GM21786 (cell line): ENCODE results near the gene GTF2H1.
"Not testable (repeated sequence)": the region's sequence is repeated elsewhere in the genome, so short reads cannot be mapped to it uniquely, and the experiment has no call there.

ENCODE experiments used
- ATAC-seq: cut with Tn5 transposase; IDR thresholded peaks from one replicate; pipeline ENCODE4 v1.9.1; 2021; ENCODE audit not compliant: unreplicated experiment

Gene GTF2H1

DNA sequence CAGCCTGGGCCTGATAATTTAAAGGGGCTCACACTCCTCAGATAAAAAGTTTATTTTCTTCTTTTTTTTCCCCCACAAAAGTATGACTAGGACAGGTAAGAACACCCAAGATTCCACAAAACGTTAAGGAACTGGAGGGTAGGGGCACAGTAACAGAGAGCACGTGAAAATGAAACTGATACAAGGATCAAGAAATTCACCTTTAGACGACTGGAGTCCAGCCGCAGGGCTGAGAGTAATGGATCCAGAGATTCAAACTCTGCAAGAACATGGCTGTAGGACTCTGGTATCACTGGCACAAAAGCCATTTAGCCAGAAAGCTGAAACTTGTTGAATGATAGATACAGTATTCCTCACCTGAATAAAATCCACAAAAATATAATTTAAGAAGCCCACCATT, 4.8 kb upstream of the GTF2H1 start:
- ATAC-seq, result no peak

DNA sequence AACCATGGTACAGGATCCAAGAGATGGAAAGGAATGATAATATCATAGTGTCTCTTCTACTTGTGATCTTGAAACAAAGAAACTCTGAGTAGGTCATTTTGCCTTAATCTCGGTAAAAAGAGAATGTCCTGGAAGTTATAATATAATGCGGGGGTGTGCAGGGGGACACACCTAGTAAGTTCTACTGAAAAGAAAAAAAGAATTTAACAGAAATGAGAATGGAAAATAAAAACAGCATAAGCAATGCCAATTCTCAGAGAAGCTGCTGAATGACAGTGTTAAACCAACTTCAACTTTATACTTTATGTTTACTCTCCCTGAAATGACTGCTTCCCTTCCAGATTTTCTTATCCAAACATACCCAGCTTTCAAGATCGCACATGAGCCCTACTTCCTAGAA, 2.5 kb upstream of the GTF2H1 start:
- ATAC-seq, result no peak

DNA sequence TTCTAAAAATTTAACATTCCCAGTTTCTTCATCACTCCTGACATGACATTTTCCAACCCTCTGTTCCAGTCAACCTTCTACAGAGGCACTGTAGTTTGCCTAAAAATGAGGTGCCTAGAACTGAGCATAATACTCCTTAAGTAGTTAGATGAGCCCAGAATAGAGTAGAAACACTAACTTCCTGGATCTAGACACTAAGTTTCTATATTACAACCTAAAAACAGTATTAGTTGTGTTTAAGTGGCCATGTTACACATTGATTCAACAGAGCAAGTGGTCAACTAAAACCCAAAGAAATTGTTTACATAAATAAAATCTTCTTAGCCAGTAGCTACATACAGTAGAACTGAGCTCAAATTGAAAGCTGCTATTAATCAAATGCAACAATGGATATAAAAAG, 1.8 kb upstream of the GTF2H1 start:
- no peak for ATAC-seq

DNA sequence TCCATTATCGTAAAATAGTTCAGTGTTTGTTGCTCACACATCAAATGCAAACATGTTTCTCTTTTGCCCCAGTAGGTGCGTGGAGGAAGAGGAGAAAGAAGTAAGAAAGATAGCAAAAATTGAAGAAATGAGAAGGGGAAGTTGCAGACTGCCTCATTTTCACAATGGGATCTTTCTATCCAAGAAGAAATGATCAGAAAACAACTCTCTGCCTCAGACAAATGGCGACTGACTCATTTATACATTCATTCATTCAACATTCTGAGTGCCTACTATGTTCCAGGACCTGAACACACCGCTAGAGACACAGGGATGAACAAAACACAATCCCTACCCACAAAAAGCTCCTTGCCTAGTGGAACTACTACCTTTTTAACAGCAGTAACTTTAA, 794 bp upstream of the GTF2H1 start:
- peak; percentile 2 for ATAC-seq

DNA sequence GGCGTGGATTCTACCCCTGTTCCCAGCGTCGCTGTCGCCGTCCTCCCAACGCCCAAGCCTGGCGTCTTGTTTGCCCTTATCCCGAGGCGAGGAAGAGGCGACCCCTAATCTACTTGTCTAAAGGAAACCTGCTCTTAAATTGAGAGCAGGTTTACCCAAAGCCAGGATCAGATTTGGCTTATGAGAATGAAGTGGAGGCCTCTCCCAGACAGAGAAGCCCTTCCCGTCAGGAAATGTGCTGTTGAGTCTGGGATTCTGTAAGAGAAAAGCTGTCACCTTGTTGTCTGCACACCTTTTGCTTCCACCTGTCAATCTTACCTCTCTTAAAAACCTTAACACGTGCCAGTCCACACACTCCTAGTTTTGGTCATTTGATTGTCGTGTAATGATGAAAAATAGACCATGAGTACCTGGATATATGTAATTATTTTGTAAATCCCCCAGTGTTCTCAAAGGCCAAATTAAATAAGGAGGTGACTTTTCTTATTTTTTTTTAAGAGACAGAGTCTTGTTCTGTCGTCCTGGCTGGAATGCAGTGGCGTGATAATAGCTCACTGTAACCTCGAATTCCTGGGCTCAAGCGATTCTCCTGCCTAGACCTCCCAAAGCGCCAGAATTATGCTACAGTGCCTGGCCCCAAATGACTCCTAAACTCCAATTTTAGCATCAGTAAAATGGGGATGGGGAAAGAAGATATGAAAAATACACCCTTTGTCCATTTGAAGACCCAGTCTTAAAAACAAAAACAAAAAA, 627 bp downstream of the GTF2H1 start:
- no peak for ATAC-seq

DNA sequence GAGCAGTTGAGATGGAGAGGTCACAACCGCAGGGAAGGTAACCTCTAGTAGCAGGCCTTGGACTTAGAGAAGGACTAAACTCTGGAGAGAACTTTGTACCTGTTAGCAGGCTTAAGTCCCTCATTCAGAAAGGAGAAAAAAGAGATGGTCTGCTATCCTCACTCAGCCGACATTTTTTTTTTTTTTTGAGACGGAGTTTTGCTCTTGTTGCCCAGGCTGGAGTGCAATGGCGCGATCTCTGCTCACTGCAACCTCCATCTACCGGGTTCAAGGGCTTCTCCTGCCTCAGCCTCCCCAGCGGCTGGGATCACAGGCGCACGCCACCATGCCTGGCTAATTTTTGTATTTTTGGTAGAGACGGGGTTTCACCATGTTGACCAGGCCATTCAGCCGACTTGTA, 1.5 kb downstream of the GTF2H1 start:
- ATAC-seq, result not testable (repeated sequence)

DNA sequence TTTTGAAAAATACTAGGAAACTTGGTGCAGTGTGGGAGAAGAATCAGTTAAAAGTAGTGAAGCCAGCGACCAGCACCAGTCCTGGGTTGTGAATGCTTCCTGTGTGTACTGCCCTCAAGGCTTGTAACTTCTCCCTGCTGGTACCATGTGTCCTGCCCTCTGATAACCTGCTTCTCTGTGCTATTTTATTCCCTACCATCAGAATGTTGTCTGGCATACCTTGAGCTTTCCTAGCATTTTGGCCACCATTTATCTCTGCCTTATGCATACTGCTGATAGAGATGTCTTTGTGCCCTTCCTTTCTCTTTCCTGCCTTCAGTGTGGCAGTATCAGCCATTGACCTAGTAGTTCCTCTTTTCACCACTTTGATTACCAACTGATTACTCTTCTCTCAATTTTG, 2.0 kb downstream of the GTF2H1 start:
- ATAC-seq, result no peak

DNA sequence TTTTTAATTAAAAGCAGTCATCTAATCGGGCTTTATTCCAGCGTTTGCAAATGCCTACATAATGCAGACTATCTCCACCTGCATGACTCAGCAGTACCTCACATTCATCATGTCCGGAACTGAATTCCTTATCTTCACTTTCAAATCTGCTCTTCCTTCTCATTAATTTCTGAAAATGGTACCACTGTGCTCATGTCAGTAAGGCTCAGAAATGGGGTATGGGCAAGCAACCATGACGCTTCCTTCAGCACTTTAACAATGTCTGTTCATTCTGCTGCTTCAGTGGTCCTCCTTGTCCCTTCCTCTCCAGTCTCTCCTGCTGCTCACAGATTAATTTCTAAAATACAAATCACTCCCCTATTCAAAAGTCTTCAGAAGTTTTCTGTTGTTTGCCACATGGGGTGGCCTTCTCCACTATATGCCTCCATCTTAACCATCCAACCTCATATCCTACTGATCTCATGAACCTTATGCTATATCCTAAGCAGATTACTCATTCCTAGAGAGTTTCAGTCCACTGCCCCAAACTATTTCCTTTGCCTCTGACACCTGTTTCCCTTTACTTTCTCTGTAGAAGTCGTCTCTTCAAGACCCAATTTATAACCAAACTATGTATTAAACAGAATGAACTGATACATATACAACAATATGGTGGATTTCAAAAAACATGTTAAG, 7.0 kb downstream of the GTF2H1 start:
- peak; percentile 68 for ATAC-seq

DNA sequence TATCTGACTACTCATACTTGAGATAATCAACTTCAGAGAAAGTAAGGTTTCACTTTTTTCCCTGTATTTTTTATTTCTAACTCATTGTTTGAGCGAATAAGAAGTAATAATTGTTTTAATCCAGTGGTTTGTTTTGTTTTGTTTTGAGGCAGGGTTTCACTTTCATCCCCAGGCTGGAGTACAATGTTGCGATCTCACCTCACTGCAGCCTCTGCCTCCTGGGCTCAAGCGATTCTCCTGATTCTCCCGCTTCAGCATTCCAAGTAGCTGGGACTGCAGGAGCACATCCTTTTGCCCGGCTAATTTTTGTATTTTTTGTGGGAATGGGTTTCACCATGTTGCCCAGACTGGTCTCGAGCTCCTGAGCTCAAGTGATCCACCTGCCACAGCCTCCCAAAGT, 8.6 kb downstream of the GTF2H1 start:
- no peak for ATAC-seq

DNA sequence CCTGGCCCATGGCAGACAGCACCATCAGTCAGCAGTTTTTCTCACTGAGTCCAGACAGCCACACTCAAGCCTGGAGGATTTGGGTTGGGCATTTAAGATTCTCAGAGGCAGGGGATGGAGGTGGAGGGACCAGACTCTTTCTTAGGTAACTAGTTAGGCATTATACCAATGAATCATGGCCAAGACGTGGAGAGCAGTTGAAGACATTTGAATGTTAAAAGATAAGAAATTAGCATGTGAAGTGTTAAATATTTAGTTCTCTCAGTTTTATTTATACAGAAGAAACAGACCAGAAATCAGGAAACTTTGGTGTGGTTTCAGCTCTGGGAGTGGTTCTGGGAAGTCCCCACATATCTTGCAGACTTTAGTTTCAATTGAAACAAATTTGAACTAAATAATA, 9.9 kb downstream of the GTF2H1 start:
- no peak for ATAC-seq

DNA sequence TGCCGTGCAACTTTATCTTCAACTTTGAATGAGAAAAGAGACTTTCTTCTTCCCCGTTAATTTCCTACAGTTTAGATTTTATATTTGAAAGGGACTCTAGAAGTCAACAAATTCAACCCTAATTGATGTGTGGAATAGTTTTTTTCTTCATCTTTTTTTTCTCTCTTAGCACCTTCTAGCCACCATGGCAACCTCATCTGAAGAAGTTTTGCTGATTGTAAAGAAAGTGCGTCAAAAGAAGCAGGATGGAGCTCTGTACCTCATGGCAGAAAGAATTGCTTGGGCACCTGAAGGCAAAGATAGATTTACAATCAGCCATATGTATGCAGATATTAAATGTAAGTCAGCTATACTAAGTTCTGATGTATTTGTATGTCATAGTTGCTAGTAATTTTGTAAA, 10.5 kb downstream of the GTF2H1 start:
- ATAC-seq, result no peak

DNA sequence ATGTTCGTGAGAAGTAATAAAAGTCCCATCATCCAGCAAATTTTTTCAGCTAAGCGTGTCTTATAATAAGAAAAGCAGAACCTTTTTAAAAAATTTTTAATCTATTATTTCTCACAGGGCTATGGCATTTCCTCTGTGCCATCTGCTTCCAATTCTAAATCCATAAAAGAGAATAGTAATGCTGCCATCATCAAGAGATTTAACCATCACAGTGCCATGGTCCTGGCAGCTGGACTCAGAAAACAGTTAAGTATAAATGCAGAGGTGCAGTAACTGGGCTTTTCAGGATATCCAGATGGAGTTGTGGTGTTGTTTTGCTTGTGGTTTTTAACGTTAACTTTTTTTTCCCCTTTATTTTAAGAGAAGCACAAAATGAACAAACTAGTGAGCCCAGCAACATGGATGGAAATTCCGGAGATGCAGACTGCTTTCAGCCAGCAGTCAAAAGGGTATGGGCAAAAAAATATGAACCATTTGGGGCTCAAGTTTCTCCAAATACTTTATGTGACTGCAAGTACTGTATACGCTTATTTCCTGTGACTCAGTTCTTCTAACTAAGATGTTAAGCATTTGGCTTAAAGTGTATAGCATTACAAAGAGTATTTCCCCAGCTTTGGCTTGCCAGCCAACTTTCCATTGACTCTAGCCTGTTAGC, 25.2 kb downstream of the GTF2H1 start:
- no peak for ATAC-seq

DNA sequence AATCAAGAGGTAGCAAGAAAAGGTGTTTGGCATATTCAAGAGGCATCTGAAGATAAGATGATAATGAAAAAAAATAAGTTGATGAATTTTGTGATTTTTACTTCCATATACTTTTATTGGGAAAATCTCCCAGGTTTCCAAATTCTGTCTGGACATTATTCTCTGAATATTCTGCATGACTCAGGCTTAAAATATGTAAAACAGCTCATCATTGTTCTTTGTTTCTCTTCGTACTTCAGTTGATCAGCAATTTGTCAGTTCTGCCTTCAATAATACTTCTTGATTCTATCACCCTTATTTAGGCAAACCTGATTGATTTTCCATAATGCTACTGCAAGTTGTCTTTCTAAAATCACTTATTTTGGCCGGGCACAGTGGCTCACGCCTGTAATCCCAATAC, 30.2 kb downstream of the GTF2H1 start:
- no peak for ATAC-seq

DNA sequence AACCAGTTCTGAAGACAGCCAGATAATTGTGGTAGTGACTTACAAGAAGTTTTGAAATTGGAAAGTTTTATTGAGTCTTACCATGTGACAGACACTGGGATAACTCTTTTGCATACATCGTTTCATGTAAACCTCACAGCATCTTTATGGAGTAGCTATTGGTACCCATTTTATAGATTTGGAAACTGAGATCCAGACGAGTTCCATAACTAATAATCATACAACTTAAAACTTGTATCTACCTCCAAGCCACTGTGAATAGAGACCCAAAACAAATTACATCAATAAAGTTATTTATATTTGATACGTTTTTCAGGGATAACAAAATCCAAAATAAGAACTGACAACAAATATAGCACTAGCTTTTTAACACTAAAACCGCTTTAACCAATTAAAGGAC, 36.3 kb downstream of the GTF2H1 start:
- no peak for ATAC-seq

DNA sequence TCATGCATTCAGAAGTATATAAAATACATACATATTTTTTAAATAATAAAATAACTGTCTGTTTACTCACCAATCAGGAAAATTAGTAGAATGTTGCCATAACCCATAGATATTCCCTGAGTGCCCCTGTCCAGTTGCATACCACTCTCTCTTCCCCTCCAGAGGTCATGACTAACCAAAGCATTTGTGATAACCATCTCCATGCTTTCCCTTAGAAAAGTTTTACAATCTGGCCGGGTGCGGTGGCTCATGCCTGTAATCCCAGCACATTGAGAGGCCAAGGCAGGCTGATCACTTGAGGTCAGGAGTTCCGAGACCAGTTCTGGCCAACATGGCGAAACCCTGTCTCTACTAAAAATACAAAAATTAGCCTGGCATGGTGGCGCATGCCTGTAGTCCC, 38.8 kb downstream of the GTF2H1 start:
- ATAC-seq, result no peak

DNA sequence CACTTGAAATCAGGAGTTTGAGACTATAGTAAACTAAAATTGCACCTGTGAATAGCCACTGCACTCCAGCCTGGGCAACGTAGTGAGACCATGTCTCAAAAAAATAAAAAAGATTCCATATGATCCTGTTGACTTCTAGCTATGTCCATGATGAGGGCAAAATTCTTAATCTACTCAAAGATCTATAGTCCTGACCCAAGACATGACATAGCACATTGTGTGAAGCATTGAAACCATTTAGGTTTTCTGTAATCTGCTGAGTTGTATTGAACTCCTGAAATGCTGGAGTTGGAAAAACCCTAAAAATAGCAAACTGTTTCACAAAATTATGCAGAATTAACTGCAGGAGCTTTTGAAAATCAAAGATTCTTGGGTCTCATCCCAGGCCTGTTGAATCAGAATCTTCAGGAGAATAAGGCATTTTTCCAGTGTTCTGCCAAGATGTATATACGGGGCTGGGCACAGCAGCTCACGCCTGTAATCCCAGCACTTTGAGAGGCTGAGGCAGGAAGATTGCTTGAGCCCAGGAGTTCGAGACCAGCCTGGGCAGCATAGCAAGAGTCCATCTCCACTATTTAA, 42.2 kb downstream of the GTF2H1 start:
- ATAC-seq, result no peak

DNA sequence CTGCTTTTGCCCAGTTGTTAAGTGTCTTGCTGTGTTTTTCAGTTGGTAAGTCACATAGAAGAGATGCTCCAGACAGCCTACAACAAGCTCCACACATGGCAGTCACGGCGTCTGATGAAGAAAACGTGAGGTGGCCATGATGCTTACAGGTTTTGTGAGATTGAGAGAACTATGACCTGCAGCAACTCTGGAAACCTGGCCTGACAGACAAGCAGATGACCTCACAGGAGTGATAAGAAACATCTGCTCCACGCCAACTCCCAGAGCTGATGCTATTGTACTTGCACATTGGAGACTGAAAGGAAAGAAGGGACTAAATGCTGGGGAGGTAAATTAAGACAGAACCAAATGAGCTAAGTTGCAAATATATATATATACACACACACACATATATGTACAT, 43.4 kb downstream of the GTF2H1 start:
- no peak for ATAC-seq

DNA sequence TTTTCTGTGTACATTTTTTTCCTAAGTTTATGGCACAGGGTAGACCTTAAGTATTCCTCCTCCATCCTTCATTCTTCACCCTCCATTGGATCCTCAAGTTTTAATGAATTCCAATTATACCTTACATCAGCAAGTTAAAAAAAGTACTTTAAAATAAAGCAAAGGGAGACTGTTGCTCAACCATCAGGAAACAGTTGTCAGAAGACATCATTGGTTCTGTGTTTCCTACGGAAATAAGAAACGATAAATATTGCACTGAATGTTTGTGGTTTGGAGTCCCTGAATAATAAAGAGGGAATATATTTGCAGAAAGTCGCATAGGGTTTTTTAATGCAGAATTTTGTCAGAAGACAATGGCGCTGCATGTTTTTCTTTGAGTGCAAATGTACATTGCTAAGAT, 43.9 kb downstream of the GTF2H1 start:
- no peak for ATAC-seq

DNA sequence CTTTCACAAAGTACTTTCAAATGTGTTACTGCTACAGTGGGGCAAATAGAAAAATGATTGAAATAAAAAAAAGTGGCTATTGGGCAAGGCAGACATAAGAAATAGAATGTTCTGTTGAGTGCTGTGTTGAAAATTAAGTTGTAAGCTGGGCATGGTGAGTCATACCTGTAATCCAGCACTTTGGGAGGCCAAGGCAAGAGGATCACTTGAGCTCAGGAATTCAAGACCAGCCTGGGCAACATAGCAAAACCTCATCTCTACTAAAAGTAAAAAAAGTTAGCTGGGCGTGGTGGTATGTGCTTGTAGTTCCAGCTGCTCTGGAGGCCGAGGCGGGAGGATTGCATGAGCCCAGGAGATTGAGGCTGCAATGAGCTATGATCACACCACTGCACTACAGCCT, 45.1 kb downstream of the GTF2H1 start:
- no peak for ATAC-seq

DNA sequence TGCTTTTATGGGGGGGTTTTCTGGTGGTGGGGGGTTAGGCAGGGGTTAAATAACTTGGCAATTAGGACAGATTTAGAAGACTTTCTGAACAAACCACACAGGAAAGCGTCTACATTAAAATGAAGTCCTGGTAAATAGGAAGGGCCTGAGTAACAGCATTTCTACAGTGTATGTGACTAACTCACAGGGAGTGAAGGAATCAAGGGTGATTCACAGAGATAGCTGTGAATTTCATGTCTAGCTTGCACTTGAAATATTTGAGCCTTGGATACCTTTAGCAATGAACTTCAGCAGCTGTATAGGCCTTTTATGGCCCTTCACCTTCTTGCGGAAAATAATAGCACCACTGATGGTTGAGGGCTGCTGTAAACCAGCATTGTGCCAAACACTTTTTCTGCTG, 45.9 kb downstream of the GTF2H1 start:
- ATAC-seq, result no peak

DNA sequence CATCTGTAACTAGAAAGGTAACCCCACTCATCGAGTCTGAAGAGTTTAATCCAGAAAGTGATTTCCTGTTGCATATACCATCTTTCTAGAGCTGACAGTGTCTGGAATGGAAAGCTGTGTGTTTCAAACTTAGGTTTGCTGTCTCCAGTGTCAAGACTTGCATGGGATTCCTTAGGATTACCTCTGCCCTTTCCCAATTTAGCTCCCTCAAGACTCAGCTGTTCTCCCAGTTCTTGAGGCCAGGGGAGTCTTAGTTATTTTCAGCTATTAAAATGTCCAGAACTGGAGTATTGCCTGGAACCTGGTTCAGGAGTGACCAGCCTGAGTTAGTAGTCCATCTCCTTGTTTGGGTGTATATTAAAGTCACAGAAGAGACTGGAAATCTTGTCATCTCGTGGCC, 47.0 kb downstream of the GTF2H1 start:
- no peak for ATAC-seq

DNA sequence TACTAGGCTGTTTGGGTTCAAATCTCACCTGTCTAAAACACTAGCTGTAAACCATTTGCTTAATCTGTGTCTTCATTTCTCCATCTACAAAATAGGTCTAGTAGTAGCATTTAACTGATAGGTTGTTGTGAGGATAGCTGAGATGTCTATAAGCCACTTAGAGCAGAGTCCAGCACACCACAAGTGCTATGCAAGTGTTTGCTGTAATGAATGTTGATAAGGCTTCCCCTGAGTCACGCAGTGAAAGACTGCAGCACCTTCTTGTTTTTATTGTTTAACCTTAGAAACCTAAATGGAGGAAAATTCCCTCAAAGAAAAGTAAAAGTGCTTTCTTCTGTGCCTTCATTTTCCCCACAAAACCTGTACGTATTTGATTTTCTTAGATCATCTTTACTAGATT, 48.9 kb downstream of the GTF2H1 start:
- ATAC-seq, result no peak
